ENCODE measurements around the gene ICA1.
A peak's percentile ranks its signal among the peaks of the same experiment; 100 is the strongest.
"Not testable (repeated sequence)": the region's sequence is repeated elsewhere in the genome, so short reads cannot be mapped to it uniquely, and the experiment has no call there.

ICA1 gene

DNA sequence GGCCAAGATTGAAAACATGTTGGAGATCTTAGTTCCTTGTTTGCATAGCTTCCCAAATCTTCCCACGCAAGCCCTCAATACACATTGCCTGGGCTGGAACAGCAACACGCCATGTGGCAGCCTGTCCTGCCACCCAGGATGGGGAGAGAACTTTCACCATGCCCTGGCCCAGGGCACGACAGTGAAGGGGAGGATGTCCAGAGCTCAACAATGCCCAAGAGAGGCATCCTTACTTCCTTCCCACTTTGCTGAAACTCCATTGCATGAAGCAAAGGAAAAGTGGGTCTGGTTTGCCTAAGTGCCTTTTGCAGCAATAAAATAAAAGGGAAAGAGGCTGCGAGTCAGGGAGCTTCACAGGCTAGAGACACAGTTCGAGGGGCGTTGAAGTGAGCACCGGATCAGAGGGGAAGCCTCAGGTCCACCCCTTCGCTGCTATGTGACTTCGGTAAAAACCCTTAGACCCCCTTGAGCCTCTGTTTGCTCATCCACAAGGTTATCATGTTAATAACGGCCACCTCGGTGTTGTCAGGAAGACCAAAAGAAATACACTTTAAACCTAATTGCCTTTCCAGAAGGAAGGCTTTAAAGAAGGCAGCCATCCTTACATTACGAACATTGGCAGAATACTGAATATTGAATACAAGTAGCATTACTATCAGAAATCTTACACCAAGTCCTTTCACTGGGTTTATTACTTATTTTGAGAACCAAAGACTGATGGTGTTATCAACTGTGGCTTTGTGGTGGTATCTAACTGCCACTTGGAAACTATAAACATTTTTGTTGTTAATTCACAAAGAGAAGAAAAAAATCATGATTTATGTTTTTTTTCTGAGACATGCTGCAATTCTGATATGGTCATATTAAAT, 133.3 kb downstream of the ICA1 start:
- no peak for DNase-seq

GRCh38 chr7:8126601-8127167, 135.3 kb downstream of the ICA1 start:
- DNase-seq, result no peak

GRCh38 chr7:8125680-8126444, 136.1 kb downstream of the ICA1 start:
- peak; percentile 67 for DNase-seq

- DNase-seq, result no peak
These were observed 140.7 kb downstream of the ICA1 start for GRCh38 chr7:8121243-8121642.

GRCh38 chr7:8120390-8121058, 141.4 kb downstream of the ICA1 start:
- DNase-seq, result no peak

DNA sequence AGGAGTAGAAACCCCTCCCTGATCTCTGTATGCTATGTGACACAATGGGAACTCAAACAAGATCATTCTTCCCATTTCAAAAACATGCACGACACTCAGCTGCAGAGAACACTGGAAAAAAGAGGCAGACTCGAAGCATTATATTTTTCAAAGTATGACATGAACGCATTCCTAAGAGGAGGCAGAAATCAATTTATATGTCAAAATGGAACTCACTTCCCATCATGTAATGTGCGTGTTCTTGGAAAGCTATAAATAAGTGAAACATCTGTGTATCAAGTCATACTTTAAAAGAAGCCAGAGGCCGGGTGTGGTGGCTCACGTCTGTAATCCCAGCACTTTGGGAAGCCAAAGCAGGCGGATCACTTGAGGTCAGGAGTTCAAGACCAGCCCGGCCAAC, 142.7 kb downstream of the ICA1 start:
- no peak for DNase-seq

GRCh38 chr7:8117195-8117594, 144.8 kb downstream of the ICA1 start:
- DNase-seq, result no peak

DNA sequence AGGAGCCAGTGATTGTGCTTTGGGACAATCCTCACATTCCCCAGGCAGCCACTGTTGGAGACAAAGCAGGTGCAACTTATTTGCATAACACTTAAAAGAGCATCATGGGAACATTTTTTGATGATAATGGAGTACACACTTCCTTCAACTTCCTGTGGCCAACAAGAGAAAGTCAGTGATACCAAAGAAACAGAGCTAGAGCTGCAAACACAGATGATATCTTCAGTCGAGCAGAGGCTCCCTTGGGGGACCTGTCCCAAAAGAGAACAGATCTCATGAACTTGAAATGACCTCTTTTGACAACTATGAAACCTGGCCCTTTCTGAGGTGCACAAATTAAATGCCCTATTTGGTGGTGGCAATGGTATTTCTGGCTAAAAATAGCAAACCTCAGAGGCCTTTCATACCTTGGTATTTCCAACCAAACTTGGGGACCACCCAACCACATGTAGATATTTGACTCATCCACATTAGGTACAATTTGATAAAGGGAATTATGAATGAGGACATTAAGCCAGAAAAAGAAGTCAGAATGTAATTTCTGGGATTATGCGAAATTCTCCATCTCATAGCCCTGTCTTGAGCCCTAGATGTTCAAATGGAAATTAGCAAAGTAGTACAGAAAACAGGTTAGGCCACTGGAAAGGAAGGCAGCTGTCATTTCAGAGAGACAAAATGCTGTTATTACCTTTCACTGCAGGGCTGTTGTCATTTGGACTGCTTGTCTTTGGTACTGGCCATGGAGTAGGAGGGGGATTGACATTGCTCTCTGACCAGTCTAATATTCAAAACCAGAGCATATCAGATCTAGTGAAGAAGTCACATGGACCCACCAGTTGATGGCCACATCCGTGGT, 146.2 kb downstream of the ICA1 start:
- no peak for DNase-seq

DNA sequence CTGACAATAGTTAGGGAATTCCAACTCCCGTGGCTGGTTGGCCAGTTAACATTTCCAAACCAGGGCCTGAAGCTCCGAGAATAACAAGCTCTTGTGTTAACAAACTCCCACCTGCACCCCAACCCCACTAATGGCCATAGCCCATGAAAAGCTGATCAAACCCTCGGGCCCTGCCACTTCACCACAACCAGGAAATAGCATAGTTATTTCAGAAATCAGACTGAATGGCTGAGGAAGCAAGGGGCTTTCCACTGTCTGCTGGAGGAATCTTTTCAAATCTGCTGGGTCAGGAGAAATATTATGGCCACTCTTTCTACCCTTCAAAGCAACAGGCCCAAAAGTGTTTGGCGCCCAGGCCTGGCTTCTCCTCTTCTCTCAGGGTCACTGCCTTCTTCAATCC, 147.8 kb downstream of the ICA1 start:
- no peak for DNase-seq

DNA sequence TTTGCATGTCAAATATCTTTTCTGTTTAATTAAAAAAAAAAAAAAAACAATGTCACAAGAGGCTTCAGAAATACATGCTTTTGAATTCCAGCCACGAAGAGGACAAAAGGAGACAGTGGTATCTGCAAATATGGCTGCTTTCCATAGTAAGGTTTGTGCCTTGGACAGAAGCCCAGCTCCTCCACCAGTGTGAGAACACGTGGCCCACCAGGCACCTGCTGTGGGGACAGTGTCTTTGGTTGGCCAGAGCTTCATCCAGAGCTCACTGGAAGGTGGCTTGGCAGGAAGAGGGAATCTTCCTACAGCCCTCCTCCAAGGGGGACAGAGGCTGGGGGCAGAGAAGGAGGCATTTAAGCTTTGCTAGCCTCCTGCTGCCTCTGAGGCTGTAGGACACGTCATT, 148.8 kb downstream of the ICA1 start:
- DNase-seq, result no peak

GRCh38 chr7:8112685-8113084, 149.3 kb downstream of the ICA1 start:
- DNase-seq, result no peak

GRCh38 chr7:8111282-8111960, 150.5 kb downstream of the ICA1 start:
- DNase-seq, result no peak

DNA sequence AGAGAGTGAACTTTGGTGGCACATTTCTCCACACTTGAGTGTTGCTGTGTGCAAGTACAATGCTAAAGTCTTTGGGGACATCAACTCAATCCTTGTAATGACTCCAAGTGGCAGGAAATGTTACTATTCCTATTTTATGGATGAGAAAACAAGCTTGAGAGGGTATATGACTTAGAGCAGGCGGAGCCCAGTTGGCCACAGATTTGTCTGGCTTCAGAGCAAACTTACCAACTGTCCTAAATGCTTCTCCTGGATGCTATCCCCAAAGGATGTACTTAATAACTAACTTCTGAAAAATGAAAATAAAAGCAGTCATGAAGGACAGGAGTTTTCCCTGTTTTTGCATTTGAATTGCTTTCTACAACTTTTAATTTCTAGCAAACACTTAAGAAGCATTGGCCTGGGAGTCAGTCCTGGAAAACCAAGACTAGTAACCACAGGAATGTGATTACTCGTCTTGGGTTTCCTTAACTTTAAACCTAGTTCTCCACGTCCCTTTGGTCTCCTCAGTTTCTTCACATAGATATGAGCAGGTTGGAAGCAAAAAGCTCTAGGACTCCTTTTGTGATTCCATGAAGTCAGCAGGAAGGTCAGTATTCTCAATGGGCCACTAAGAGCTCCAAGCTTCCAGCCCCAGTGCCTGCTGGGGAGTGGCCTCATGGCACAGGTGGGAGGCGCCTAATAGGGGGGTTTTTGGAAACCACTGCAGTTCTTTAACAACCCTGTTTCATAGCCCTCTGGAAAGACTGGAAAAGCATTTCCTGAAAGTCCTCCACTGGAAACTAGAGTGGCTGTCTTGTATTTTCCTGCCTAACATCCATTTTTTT, 152.6 kb downstream of the ICA1 start:
- no peak for DNase-seq

DNA sequence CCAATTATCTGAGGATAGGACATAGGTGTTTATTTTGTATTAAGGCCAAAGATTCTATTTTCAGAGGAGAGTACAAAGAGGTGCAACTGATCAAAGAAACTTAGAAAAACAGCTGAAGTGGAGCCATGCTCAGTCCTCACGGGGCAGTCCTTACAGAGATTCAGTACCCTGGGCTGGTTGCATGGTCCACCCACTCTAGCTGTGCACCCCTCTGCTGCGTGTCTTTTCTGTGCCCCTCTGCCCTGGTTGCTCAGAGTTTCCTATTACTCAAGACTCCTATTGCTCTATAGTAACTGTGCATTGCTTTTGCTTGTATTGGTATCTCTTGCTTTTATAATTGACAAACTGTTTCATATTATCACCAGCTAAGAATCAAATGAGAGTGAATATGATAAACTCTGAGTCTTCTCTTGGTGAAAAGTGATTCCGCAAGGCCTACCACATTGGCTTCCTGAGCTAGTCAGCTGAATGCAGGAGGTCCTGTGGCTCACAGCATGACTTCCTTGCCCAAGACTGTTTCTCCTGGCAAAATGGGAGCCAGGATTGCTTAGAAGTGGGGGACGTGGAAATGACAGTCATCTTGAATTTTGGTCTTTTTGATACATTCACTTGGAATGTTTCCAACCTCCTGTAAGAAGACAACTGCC, 156.4 kb downstream of the ICA1 start:
- no peak for DNase-seq

GRCh38 chr7:8103282-8103681, 158.7 kb downstream of the ICA1 start:
- no peak for DNase-seq

- DNase-seq, result not testable (repeated sequence)
These were observed 160.7 kb downstream of the ICA1 start for GRCh38 chr7:8101292-8101691.

GRCh38 chr7:8094164-8095140, 167.5 kb downstream of the ICA1 start:
- no peak for DNase-seq

DNA sequence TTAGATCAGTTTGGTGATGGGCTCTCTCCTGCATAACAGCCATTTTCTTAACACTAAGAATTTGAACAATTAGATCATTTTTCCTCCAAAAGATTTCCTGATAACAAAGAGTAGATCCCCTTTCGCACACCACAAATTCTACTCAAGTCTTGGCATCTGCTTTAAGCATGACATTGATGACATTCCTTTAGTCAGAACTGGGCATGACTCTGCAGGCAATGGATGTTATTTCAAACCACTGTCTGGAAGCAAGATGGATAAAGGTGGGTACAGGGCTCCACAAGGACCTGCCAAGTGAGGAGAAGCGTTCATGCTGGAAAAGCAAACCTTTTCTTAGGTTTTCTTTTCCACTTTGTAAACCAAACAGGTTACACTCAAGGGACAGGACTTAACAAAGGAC, 169.8 kb downstream of the ICA1 start:
- DNase-seq, result no peak

All from activated CD4-positive, CD25-positive, alpha-beta regulatory T cell treated with anti-CD3 and anti-CD28 coated beads, Interleukin-2, amount 50 U/mL, for 72 hours (primary cell).